GM06990 (cell line): Measurements from ENCODE around the gene RNF217.
"Not testable (repeated sequence)": the region's sequence is repeated elsewhere in the genome, so short reads cannot be mapped to it uniquely, and the experiment has no call there.

ENCODE experiments used
- DNase-seq: peaks from one replicate; pipeline ENCODE4 v3.0.0-alpha.2; 2011; ENCODE audit not compliant: insufficient read length; ENCODE audit errors: extremely low read depth
- H3K27me3 ChIP-seq: replicated peaks from 2 replicates; pipeline ENCODE4 v1.6.0; 2011; ENCODE audit warnings: low read length; ENCODE audit not compliant: control insufficient read depth, insufficient read depth
- H3K36me3 ChIP-seq: 2 replicates; pipeline ENCODE4 v1.5.1; 2011; ENCODE audit warnings: low read length; ENCODE audit not compliant: control insufficient read depth, insufficient read depth
- H3K4me3 ChIP-seq: replicated peaks from 2 replicates; pipeline ENCODE4 v1.5.1; 2011; ENCODE audit warnings: low read depth, mild to moderate bottlenecking, control low read depth, low read length
- TF ChIP-seq, protein P1 (sequence below): IDR thresholded peaks from 2 replicates; pipeline ENCODE4 v1.5.1; 2011; ENCODE audit warnings: low read length, control low read depth, mild to moderate bottlenecking, inconsistent platforms; ENCODE audit not compliant: insufficient read depth, poor library complexity, severe bottlenecking

Gene RNF217

DNA sequence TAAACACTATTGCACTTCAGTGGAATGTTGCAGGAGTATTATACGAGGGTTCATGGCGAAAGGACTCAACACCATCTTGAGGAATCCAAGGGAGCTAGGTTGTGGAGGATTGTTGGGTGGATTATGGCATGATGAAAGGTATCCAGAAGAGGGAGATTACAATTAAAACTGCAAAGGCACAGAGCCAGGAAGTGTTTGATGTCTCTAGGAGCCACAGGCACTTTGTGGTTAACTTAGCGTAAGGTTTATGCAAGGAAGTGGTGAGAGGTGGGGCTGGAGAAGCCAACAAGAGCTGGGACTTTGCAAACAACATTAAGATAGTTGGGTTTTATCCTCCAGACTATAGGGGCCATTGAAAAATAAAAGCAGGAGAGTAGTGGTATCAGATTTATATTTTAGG lies 104.7 kb downstream of the RNF217 start:
- TF ChIP-seq, protein P1, sequence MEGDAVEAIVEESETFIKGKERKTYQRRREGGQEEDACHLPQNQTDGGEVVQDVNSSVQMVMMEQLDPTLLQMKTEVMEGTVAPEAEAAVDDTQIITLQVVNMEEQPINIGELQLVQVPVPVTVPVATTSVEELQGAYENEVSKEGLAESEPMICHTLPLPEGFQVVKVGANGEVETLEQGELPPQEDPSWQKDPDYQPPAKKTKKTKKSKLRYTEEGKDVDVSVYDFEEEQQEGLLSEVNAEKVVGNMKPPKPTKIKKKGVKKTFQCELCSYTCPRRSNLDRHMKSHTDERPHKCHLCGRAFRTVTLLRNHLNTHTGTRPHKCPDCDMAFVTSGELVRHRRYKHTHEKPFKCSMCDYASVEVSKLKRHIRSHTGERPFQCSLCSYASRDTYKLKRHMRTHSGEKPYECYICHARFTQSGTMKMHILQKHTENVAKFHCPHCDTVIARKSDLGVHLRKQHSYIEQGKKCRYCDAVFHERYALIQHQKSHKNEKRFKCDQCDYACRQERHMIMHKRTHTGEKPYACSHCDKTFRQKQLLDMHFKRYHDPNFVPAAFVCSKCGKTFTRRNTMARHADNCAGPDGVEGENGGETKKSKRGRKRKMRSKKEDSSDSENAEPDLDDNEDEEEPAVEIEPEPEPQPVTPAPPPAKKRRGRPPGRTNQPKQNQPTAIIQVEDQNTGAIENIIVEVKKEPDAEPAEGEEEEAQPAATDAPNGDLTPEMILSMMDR, result no peak
- no peaks in the 10 kb centered on the region for H3K27me3 ChIP-seq
- no peak overlapping the region for H3K4me3 ChIP-seq
- no peak for DNase-seq
- H3K36me3 ChIP-seq, result no peaks in the 10 kb centered on the region

DNA sequence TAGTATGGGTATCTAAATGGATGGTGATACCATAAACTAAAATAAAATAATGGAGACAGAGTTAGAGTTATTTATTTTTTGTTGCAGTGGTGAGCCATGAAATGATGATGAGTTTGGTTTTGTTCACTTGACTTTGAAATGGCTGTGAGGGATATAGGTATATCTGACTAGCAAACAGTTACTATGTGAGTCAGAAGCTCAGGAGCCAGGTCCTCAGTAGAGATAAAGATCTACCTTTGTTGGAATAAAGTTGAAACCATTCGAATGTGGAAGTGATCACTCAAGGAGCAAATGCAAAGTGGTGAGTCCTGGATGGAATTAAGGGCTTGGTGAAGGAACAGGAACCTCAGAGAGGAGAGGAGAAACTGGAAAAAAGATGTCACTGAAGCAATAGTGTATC lies 105.3 kb downstream of the RNF217 start:
- no peak for DNase-seq
- Histone ChIP-seq H3K27me3 (no peaks in the 10 kb centered on the region), H3K4me3 (no peak overlapping the region), H3K36me3 (no peaks in the 10 kb centered on the region)
- TF ChIP-seq, protein P1, result no peak

DNA sequence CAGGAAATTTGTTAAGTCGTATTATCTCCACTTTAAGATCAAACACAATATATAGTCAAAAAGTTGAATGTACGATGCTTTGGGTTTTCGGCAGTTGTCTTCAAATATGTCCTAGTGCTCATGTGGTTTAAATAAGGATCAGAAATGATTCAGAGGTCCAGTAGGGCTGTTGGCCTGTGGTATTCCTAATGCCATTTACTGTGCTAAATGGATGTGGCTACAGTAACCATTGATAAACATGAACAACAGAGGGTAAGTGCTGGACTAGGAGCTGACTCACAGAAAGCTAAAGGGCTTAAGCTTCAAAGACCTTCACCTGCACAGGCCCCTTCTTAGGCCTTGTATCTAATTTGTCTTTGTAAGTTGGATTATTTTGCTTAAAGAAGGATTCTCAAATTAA lies 110.8 kb downstream of the RNF217 start:
- no peak overlapping the region for H3K4me3 ChIP-seq
- no peaks in the 10 kb centered on the region; the same call in 1 of the 2 replicates for H3K27me3 ChIP-seq
- H3K36me3 ChIP-seq, result no peaks in the 10 kb centered on the region
- TF ChIP-seq, protein P1, result no peak
- DNase-seq, result no peak

DNA sequence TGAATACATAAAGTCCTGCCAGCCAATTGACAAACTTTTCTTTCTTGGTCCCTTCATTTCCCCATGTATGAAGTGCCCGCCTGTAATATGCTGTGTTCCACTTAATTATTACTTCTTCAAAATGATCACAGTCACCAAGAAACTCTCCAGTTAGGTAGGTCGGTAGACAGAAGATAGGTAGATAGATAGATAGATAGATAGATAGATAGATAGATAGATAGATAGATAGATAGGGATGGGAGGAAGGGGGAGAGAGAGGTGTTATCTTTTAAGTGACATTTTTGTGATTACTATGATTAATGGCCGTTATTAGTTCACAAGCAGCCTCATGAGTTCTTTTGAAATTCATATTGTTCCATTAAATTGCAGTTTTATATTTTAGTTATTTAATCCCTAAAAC lies 111.9 kb downstream of the RNF217 start:
- Histone ChIP-seq H3K4me3 (no peak overlapping the region), H3K36me3 (no peaks in the 10 kb centered on the region), H3K27me3 (no peaks in the 10 kb centered on the region; the same call in 1 of the 2 replicates)
- DNase-seq, result no peak
- TF ChIP-seq, protein P1, result no peak

DNA sequence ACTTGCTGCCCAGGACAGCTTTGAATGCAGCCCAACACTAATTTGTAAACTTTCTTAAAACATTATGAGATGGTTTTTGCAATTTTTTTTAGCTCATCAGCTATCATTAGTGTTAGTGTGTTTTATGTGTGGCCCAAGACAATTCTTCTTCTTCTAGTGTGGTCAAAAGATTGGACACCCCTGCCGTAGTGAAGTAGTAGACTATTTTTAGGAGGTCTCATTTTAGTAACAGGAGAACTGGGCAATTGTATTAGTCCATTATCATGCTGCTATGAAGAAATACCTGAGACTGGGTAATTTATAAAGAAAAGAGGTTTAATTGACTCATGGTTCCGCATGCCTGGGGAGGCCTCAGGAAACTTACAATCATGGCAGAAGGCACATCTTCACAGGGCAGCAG lies 112.8 kb downstream of the RNF217 start:
- not testable (repeated sequence) for H3K36me3 ChIP-seq, DNase-seq, H3K4me3 ChIP-seq, H3K27me3 ChIP-seq

DNA sequence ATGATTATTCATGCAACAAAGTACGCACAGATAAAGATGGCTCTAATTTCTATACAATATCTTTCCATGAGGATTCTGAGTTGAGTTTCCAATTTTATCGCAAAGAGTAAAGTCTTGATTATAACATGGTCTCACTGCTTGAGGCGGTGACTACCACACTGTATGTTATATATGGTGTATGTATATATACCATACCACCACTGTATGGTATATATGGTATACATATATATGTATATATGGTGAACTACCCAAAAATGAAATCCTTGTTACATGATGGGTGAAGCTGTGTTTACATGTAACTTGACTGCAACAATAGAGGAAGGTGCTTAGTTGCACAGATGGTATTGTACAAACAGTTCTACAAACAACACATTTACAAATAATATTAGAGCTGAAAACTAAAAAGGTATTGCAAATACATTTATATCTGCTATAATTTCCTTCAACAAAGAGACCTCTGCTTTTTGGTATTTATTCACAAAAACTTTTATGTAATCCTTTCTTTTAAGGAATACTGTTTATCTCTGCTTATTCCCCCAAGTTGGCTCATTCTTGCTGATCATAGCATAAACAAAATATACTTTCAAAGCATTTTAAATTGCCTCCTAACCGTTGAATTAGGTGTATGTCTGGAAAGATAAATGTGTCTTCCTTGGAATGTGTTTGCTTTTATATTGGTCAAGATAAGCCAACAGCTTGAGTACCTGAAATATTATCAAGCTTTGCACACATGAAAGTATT lies 113.7 kb downstream of the RNF217 start:
- Histone ChIP-seq H3K27me3 (no peaks in the 10 kb centered on the region; the same call in 1 of the 2 replicates), H3K4me3 (no peak overlapping the region), H3K36me3 (no peaks in the 10 kb centered on the region)
- no peak for DNase-seq
- TF ChIP-seq, protein P1, result no peak
